Iris pigment epithelial cell (primary cell): ENCODE measurements around the gene PHF19.

Source experiments
- DNase-seq: peaks from one replicate; pipeline ENCODE4 v3.0.0-alpha.2; 2011; ENCODE audit warnings: low read depth

PHF19 gene

GRCh38 chr9:120872791-120873502, 4.0 kb downstream of the PHF19 start:
- DNase-seq: no peak

- no peak for DNase-seq
Observed at GRCh38 chr9:120870206-120870605, 6.8 kb downstream of the PHF19 start.

- no peak for DNase-seq
Observed at GRCh38 chr9:120869726-120870125, 7.3 kb downstream of the PHF19 start.

GRCh38 chr9:120869360-120869687, 7.7 kb downstream of the PHF19 start:
- DNase-seq: no peak

GRCh38 chr9:120868676-120869359, 8.2 kb downstream of the PHF19 start:
- DNase-seq: peak; percentile 98

GRCh38 chr9:120868339-120868675, 8.7 kb downstream of the PHF19 start:
- DNase-seq: peak; percentile 91

- no peak for DNase-seq
Observed at GRCh38 chr9:120867676-120868338, 9.2 kb downstream of the PHF19 start.

GRCh38 chr9:120866651-120867050, 10.3 kb downstream of the PHF19 start:
- DNase-seq: no peak

- DNase-seq: no peak
Observed at GRCh38 chr9:120865809-120866208, 11.2 kb downstream of the PHF19 start.

- DNase-seq: no peak
Observed at GRCh38 chr9:120865176-120865575, 11.8 kb downstream of the PHF19 start.

GRCh38 chr9:120864719-120865118, 12.3 kb downstream of the PHF19 start:
- DNase-seq: no peak

GRCh38 chr9:120863833-120864232, 13.2 kb downstream of the PHF19 start:
- no peak for DNase-seq

- no peak for DNase-seq
Observed at GRCh38 chr9:120862452-120862851, 14.5 kb downstream of the PHF19 start.

GRCh38 chr9:120861935-120862334, 15.1 kb downstream of the PHF19 start:
- DNase-seq: no peak

- DNase-seq: no peak
Observed at GRCh38 chr9:120860083-120860482, 16.9 kb downstream of the PHF19 start.

GRCh38 chr9:120859361-120859760, 17.6 kb downstream of the PHF19 start:
- no peak for DNase-seq

GRCh38 chr9:120857902-120858301, 19.1 kb downstream of the PHF19 start:
- DNase-seq: no peak

GRCh38 chr9:120857481-120857880, 19.5 kb downstream of the PHF19 start:
- no peak for DNase-seq

- no peak for DNase-seq
Observed at GRCh38 chr9:120856700-120857099, 20.3 kb downstream of the PHF19 start.

GRCh38 chr9:120855827-120856670, 20.9 kb downstream of the PHF19 start:
- no peak for DNase-seq

- no peak for DNase-seq
Observed at GRCh38 chr9:120854596-120855327, 22.2 kb downstream of the PHF19 start.

- DNase-seq: no peak
Observed at GRCh38 chr9:120853198-120853597, 23.8 kb downstream of the PHF19 start.
